Mucosa of stomach (tissue), 1 donor: ENCODE results near the gene CCDC88A.
"Not testable (repeated sequence)": the region's sequence is repeated elsewhere in the genome, so short reads cannot be mapped to it uniquely, and the experiment has no call there.

Experiments
- H3K27me3 ChIP-seq: one replicate; pipeline ENCODE4 v1.7.0; 2013; ENCODE audit warnings: mild to moderate bottlenecking, low read length; ENCODE audit not compliant: control insufficient read depth, insufficient read depth
- H3K36me3 ChIP-seq: one replicate; pipeline ENCODE4 v1.7.0; 2013; ENCODE audit warnings: low read length; ENCODE audit not compliant: control insufficient read depth, insufficient read depth
- H3K4me1 ChIP-seq: one replicate; pipeline ENCODE4 v1.7.0; 2013; ENCODE audit warnings: mild to moderate bottlenecking, low read length; ENCODE audit not compliant: control insufficient read depth, insufficient read depth
- H3K4me3 ChIP-seq: one replicate; pipeline ENCODE4 v1.7.0; 2013; ENCODE audit warnings: low read length
- H3K9ac ChIP-seq: one replicate; pipeline ENCODE4 v1.7.0; 2013; ENCODE audit warnings: mild to moderate bottlenecking, low read length, moderate library complexity
- H3K9me3 ChIP-seq: one replicate; pipeline ENCODE4 v1.7.0; 2013; ENCODE audit warnings: mild to moderate bottlenecking, low read length, moderate library complexity; ENCODE audit not compliant: control insufficient read depth
- donor health status: Pancreatic carcinoma.

CCDC88A gene

DNA sequence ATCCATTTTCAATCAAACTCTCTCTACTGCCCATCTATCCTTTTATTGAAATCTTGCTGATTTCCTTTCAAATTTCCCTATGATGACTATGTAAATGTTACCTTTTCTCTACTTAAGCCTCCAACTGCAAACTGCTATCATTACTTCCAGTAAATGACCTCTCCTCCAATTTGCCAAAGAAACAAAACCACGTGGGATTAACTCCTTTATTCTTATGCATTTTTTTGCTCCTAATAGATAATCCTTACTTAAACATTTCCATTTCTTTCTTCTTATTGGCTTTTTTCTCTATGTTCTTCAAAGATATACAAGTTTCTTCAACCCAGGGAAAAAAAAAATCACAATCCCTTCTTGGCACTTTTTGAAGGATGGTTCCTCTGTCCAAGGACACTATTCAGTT lies 61.2 kb downstream of the CCDC88A start:
- no peaks in the 10 kb centered on the region for H3K9me3 ChIP-seq
- H3K36me3 ChIP-seq: no peaks in the 10 kb centered on the region
- no peaks in the 10 kb centered on the region for H3K27me3 ChIP-seq
- no peak overlapping the region for H3K9ac ChIP-seq
- H3K4me1 ChIP-seq: no peaks in the 10 kb centered on the region
- no peak overlapping the region for H3K4me3 ChIP-seq

DNA sequence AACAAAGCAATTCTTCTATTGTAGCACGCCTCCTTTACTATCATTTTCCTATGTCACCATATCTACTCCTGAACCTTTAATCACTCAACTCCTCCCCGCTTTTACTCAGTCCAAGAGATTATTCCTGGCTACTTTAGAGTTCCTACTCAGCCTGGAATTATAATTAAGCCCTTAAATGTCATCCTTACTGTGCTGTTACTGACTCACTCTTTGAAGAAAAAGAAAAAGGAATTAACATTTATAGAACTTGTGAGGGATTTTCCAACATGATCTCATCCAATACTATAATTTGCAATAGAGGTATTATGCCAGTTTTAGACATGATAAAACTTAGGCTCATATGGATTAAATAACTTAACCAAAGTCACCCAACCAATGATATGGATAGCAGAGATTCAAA lies 61.7 kb downstream of the CCDC88A start:
- Histone ChIP-seq H3K9me3 (no peaks in the 10 kb centered on the region), H3K36me3 (no peaks in the 10 kb centered on the region), H3K27me3 (no peaks in the 10 kb centered on the region), H3K4me3 (no peak overlapping the region), H3K9ac (no peak overlapping the region), H3K4me1 (no peaks in the 10 kb centered on the region)

DNA sequence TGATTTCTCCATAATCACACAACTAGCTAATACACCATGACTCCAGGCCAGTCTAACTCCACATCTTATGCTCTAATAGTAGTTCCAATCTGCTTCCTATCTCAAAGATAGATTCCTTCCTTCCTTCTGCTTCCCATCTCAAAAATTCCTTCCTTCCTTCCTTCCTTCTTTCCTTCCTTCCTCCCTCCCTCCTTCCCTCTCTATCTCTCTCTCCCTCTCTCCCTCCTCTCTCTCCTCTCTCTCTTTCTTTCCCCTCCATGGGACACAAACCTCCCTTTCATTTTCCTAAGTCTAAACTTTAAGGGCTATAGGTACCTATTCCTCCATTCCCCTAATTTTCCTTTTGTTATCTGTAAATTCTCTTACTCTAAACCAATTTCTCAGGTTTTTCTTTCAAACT lies 62.5 kb downstream of the CCDC88A start:
- Histone ChIP-seq H3K27me3 (no peaks in the 10 kb centered on the region), H3K36me3 (no peaks in the 10 kb centered on the region), H3K9ac (no peak overlapping the region), H3K9me3 (no peaks in the 10 kb centered on the region), H3K4me1 (no peaks in the 10 kb centered on the region), H3K4me3 (no peak overlapping the region)

DNA sequence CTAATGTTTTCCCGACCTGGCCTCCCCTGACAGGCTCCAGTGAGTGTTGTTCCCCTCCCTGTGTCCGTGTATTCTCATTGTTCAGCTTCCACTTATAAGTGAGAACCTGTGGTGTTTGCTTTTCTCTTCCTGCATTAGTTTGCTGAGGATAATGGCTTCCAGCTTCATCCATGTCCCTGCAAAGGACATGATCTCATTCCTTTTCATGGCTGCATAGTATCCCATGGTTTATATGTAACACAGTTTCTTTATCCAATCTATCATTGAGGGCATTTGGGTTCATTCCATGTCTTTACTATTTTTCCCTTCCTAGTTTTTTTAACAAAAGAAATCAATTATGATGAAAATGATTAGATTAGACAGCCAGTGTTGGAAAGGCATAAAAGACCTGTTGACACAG lies 63.5 kb downstream of the CCDC88A start:
- H3K9ac ChIP-seq, H3K36me3 ChIP-seq, H3K9me3 ChIP-seq, H3K27me3 ChIP-seq, H3K4me3 ChIP-seq, H3K4me1 ChIP-seq: not testable (repeated sequence)

DNA sequence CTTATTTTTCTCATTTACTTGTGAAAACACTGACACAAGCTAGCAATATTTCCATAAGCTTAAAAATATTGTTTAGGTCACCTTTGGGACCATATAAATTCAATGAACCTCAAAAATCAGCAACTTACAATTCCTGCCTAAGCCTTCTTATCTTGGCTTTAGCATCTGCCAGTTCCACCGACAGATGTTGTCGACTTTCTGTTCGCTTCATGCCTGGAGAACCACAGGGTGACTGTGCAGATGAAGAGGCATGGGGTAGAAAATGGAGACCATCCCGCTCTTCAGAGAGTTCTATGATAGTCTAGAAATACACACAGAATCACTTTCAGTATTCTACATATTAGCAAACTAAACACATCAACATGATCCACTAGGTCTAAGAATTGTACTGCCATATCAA lies 64.2 kb downstream of the CCDC88A start:
- Histone ChIP-seq H3K4me1 (no peaks in the 10 kb centered on the region), H3K9ac (no peak overlapping the region), H3K4me3 (no peak overlapping the region), H3K9me3 (no peaks in the 10 kb centered on the region), H3K27me3 (no peaks in the 10 kb centered on the region), H3K36me3 (no peaks in the 10 kb centered on the region)

DNA sequence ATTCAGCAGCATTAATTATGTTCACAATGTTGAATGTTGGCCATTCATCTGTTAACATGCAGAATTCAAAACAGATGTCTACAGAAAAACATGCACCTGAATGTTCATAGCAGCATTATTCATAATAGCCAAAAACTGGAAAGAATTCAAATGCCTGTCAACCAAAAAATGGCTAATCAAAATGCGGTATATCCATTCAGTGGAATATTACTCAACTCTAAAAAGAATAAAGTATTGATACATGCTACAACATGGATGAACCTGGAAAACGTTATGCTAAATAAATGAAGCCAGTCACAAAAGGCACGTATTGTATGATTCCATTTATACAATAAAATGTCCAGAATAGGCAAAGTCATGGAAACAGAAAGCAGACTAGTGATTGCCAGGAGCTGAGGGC lies 68.0 kb downstream of the CCDC88A start:
- H3K4me1 ChIP-seq: no peaks in the 10 kb centered on the region
- no peak overlapping the region for H3K4me3 ChIP-seq
- no peaks in the 10 kb centered on the region for H3K27me3 ChIP-seq
- no peaks in the 10 kb centered on the region for H3K9me3 ChIP-seq
- H3K9ac ChIP-seq: no peak overlapping the region
- H3K36me3 ChIP-seq: no peaks in the 10 kb centered on the region

DNA sequence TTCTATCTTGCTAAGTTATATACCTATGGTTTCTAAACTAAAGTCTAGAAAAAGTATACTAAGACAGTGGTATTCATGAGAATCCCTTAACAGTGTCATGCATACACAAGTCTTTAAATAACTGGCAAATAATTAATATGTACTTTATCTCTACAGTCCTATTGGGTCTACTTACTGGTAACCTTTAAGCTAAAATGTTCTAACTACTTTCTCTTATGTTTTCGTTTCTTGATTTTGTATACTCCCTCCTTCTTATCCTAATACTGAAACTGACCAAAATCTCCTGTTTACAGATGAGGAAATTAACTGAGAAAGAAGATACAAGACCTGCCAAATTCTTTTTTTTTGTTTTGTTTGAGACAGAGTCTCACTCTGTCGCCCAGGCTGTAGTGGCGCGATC lies 74.6 kb downstream of the CCDC88A start:
- H3K4me3 ChIP-seq: no peak overlapping the region
- no peaks in the 10 kb centered on the region for H3K4me1 ChIP-seq
- H3K27me3 ChIP-seq: no peaks in the 10 kb centered on the region
- no peaks in the 10 kb centered on the region for H3K36me3 ChIP-seq
- H3K9me3 ChIP-seq: no peaks in the 10 kb centered on the region
- H3K9ac ChIP-seq: no peak overlapping the region

DNA sequence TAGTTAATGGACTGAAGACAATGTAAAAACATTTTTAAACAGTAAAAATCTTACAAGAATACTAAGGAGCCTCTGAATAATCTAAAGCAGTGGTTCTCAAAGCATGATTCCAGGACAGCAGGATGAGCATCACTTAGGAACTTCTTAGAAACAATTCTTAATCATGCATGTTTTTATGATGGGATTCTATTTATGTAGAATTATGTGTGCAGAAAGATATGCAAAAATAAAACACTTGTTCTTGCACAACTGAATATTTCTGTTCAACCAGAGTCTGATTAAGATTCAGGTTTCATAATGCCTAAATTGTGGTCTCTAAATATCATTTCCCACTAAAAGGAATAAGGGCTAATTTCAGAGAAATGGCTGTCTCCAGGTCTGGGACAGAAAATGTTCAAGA lies 81.4 kb downstream of the CCDC88A start:
- H3K9me3 ChIP-seq: no peaks in the 10 kb centered on the region
- H3K27me3 ChIP-seq: no peaks in the 10 kb centered on the region
- H3K4me1 ChIP-seq: no peaks in the 10 kb centered on the region
- no peak overlapping the region for H3K9ac ChIP-seq
- H3K36me3 ChIP-seq: no peaks in the 10 kb centered on the region
- H3K4me3 ChIP-seq: no peak overlapping the region

DNA sequence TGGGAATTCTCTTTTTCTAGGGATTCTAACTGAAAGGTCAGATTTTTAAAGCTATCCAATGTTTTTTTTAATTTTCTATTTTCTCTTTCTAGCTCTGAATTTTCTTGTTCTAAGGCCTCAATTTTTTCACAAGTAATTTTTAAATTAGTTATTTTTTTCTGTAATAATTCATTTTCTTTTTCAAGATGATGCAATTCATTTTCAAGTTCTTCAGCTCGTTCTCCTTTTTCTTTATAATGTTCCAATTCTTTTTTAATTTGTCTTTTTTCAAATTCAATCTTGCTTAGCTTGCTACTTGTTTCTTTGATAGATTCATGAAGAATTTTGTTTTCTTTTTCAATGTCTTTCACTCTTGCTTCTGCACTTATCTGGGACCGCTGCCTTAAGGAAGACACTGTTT lies 84.9 kb downstream of the CCDC88A start:
- no peak overlapping the region for H3K4me3 ChIP-seq
- H3K4me1 ChIP-seq: no peaks in the 10 kb centered on the region
- H3K9ac ChIP-seq: no peak overlapping the region
- H3K36me3 ChIP-seq: no peaks in the 10 kb centered on the region
- H3K27me3 ChIP-seq: no peaks in the 10 kb centered on the region
- no peaks in the 10 kb centered on the region for H3K9me3 ChIP-seq

DNA sequence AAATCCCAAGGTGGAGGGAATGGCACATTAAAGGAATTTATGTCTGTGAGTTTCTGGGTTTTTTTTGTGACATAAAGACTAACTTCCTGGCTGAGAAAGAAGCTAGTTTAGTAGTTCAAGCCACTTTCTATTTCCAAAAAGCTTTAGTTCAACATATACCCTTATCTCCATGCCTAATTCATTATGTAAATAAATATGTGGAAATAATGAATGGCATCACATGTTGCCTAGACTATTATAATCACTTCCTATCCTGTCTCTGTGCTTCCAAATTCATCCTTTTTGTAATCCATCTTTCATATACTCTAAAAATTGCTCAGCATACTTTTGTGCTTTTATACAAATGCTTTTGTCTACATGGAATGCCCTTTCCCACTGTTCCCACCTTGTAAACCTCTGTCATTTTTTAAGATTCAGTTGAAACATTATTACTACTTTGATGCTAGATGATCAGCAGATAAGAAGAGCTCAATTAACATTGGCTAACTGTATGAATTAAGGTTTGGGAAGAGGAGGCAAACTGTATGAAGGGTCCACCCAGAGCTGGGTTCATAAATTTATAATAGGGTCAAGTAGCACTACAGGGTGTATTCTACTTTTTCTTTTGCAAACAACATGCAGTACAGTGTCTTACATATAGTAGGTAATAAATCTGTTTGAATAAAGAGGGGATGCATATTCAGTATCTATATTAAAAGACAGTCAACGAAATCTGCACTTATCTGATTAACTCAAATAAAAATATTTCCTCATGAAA lies 88.9 kb downstream of the CCDC88A start:
- H3K36me3 ChIP-seq: no peaks in the 10 kb centered on the region
- H3K27me3 ChIP-seq: no peaks in the 10 kb centered on the region
- H3K4me3 ChIP-seq: no peak overlapping the region
- H3K9ac ChIP-seq: no peak overlapping the region
- peaks cover 4% of the 10 kb centered on the region for H3K4me1 ChIP-seq
- H3K9me3 ChIP-seq: no peaks in the 10 kb centered on the region

DNA sequence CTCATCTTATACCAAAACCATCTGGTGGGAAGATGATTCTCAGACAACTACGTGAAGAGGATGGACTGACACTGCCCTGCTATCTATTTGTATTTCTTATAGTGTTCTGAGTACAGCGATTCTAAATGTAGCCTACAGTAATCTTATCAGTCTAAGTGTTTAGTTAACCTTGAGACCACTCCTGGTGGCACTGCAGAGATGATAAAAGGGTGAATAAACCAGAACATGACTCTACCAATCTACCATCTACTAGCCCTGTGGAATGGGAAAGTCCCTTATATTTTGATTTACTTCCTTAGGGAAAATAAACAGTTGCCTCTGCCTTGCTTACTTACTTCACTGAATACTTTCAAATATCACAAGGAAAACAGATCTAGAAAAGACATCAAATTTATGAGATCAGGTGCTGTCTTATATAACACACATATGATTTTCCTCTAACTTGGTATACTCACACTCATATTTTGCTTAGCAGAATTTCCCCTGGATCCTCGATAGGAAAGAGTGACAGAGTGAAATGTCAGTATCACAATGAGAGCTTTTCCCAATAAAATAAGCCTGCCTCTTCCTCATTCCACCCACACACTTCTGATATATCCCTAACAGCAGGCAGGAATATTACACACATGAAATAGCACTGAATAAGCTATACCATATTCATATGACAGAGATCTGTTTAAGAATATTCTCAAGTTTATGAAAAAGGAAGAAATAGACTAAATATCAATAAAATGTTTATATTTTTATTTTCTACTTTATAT lies 92.0 kb downstream of the CCDC88A start:
- no peaks in the 10 kb centered on the region for H3K9me3 ChIP-seq
- no peak overlapping the region for H3K4me3 ChIP-seq
- no peak overlapping the region for H3K9ac ChIP-seq
- peaks cover 4% of the 10 kb centered on the region for H3K4me1 ChIP-seq
- H3K36me3 ChIP-seq: no peaks in the 10 kb centered on the region
- H3K27me3 ChIP-seq: no peaks in the 10 kb centered on the region

DNA sequence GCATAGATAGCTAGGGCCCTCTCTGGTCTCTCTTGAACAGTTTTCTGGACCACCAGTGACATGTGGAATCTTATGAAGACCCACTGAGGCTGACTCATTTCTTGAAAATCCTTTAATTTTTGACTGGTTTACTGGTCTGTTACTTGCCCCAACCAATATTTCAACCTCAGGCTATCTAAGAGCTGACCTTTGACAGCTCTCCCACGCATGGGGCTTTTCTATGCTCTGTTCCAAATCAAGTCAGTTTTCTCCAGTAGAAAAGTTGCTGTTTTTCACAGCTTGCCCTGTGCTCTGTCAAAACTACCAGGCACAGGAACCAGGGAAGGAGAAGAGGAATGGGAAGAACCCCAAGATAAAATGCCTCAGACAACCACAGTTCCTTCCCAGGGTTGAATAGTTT lies 104.7 kb downstream of the CCDC88A start:
- Histone ChIP-seq H3K27me3 (no peaks in the 10 kb centered on the region), H3K4me3 (no peak overlapping the region), H3K4me1 (no peaks in the 10 kb centered on the region), H3K9me3 (no peaks in the 10 kb centered on the region), H3K9ac (no peak overlapping the region), H3K36me3 (no peaks in the 10 kb centered on the region)
